CD14-positive monocyte (primary cell): ENCODE measurements around the gene MTFMT. TPM values are rescaled to one million over a fixed set of nuclear protein-coding genes. Genes with fewer than 3 reads are reported as not detected.

Experiments used
- DNase-seq, 3 donors: peaks; one replicate each; pipeline ENCODE4 v3.0.0-alpha.2; 2011 to 2022
- H2AFZ ChIP-seq: 2 replicates; pipeline ENCODE4 v1.6.0; 2012; ENCODE audit warnings: mild to moderate bottlenecking, low read depth, low read length, inconsistent platforms; ENCODE audit not compliant: insufficient read depth, poor library complexity, severe bottlenecking
- H3K27ac ChIP-seq, 2 donors: 1 replicate in 1 of 2; 2 replicates in 1 of 2; pipeline ENCODE4 v1.5.1; 2012 to 2013; ENCODE audit warnings: low read length in 2 of 2, control low read depth in 1 of 2, inconsistent platforms in 1 of 2, low read depth in 1 of 2, mild to moderate bottlenecking in 1 of 2
- H3K27me3 ChIP-seq, 2 donors: one replicate each; pipeline versions ENCODE4 v1.6.0 to v1.6.1; 2011 to 2013; ENCODE audit warnings: low read length in 2 of 2; ENCODE audit not compliant: control insufficient read depth in 2 of 2, insufficient read depth in 2 of 2
- H3K36me3 ChIP-seq, 2 donors: replicated peaks in 1 of 2; 1 replicate in 1 of 2; 2 replicates in 1 of 2; pipeline versions ENCODE4 v1.5.1 to v1.6.1; 2012 to 2013; ENCODE audit warnings: low read length in 2 of 2, control low read depth in 1 of 2, inconsistent platforms in 1 of 2, mild to moderate bottlenecking in 1 of 2; ENCODE audit not compliant: insufficient read depth in 2 of 2, control insufficient read depth in 1 of 2
- H3K4me1 ChIP-seq, 2 donors: 1 replicate in 1 of 2; 2 replicates in 1 of 2; pipeline versions ENCODE4 v1.5.1 to v1.6.1; 2012 to 2013; ENCODE audit warnings: low read length in 2 of 2, control low read depth in 1 of 2, inconsistent platforms in 1 of 2, mild to moderate bottlenecking in 1 of 2, moderate library complexity in 1 of 2; ENCODE audit not compliant: insufficient read depth in 2 of 2, control insufficient read depth in 1 of 2
- H3K4me2 ChIP-seq: replicated peaks from 2 replicates; pipeline ENCODE3; 2012; ENCODE audit warnings: low read length, moderate library complexity, mild to moderate bottlenecking; ENCODE audit not compliant: poor library complexity, severe bottlenecking; ENCODE audit errors: extremely low read depth
- H3K4me3 ChIP-seq, 3 experiments: fragments of 200-600 bp in 1 of 3; sonication (generic) in 1 of 3; replicated peaks in 1 of 3; 1 replicate in 2 of 3; 2 replicates in 1 of 3; pipeline ENCODE4 v1.5.1; 2011 to 2013; ENCODE audit warnings: low read length in 3 of 3, mild to moderate bottlenecking in 3 of 3, control low read depth in 2 of 3, low read depth in 2 of 3, inconsistent platforms in 1 of 3, moderate library complexity in 1 of 3
- H3K79me2 ChIP-seq: 2 replicates; pipeline ENCODE4 v1.6.0; 2012; ENCODE audit warnings: mild to moderate bottlenecking, control low read depth, inconsistent platforms, low read length, moderate library complexity; ENCODE audit not compliant: insufficient read depth
- H3K9ac ChIP-seq: 2 replicates; pipeline ENCODE4 v1.6.0; 2017; ENCODE audit warnings: low read length, mild to moderate bottlenecking; ENCODE audit not compliant: insufficient read depth, poor library complexity, severe bottlenecking
- H3K9me3 ChIP-seq, 2 donors: replicated peaks in 1 of 2; 1 replicate in 1 of 2; 2 replicates in 1 of 2; pipeline versions ENCODE4 v1.5.1 to v1.6.1; 2012 to 2013; ENCODE audit warnings: low read length in 2 of 2, control low read depth in 1 of 2; ENCODE audit not compliant: control insufficient read depth in 1 of 2, insufficient read depth in 1 of 2
- H4K20me1 ChIP-seq: 2 replicates; pipeline ENCODE4 v1.6.0; 2012; ENCODE audit warnings: mild to moderate bottlenecking, low read length, control low read depth, moderate library complexity; ENCODE audit not compliant: insufficient read depth
- H3K27ac Mint-ChIP-seq, 7 donors: one replicate each; pipeline ENCODE4 v1.8.0; 2020; ENCODE audit warnings: mild to moderate bottlenecking in 7 of 7, mixed read lengths in 7 of 7, moderate library complexity in 6 of 7, inconsistent platforms in 2 of 7
- H3K27me3 Mint-ChIP-seq, 3 donors: one replicate each; pipeline ENCODE4 v1.8.0; 2021 to 2022; ENCODE audit warnings: low read depth in 3 of 3, mild to moderate bottlenecking in 3 of 3, mixed read lengths in 3 of 3, moderate library complexity in 3 of 3, inconsistent platforms in 1 of 3
- H3K36me3 Mint-ChIP-seq, 2 donors: one replicate each; pipeline ENCODE4 v1.8.0; 2020; ENCODE audit warnings: mixed read lengths in 2 of 2, inconsistent platforms in 1 of 2, mild to moderate bottlenecking in 1 of 2
- H3K4me1 Mint-ChIP-seq: one replicate; pipeline ENCODE4 v1.8.0; 2020; ENCODE audit warnings: mild to moderate bottlenecking, mixed read lengths
- H3K4me3 Mint-ChIP-seq, 2 donors: one replicate each; pipeline ENCODE4 v1.8.0; 2020; ENCODE audit warnings: mild to moderate bottlenecking in 2 of 2, mixed read lengths in 2 of 2, moderate library complexity in 1 of 2
- H3K9me3 Mint-ChIP-seq, 7 donors: one replicate each; pipeline ENCODE4 v1.8.0; 2020 to 2022; ENCODE audit warnings: mixed read lengths in 7 of 7, mild to moderate bottlenecking in 6 of 7, moderate library complexity in 6 of 7, inconsistent platforms in 2 of 7
- CTCF ChIP-seq: fragments of 200-600 bp; IDR thresholded peaks from one replicate; pipeline ENCODE4 v1.8.0; 2022; ENCODE audit warnings: antibody characterized with exemption, mild to moderate bottlenecking
- WGBS: methylation state at CpG from one replicate; pipeline ENCODE4 v1.1.5; 2013; ENCODE audit warnings: missing lambda C conversion rate; ENCODE audit not compliant: insufficient coverage; 5-methylcytosine and 5-hydroxymethylcytosine counted together
- intact Hi-C, 2 donors: fragments of 100-400 bp; cut with micrococcal nuclease; formaldehyde crosslinking; loops; one replicate each; pipeline versions ENCODE4 v1.15.0 to v1.15.1; 2023
- polyA plus RNA-seq, 3 donors: library from polyadenylated mRNA; depleted of rRNA in 1 of 3; unstranded in 2 of 3; stranded (reverse) in 1 of 3; fragments of 300-500 nt in 2 of 3; fragments of >200 nt in 1 of 3; fragmentation: Illumina TruSeq in 2 of 3; gene quantifications; 1 replicate in 2 of 3; 2 replicates in 1 of 3; pipeline ENCODE4 v1.2.3, GENCODE V29; 2012 to 2021

The MTFMT gene
- polyA plus RNA-seq, 3 donors, result 5.1 to 10.8 (median 9.0) TPM

- peaks cover 33 to 40% of the 10 kb centered on the region in 2 donors for H3K27me3 ChIP-seq
- peak overlapping the region in 1 of 2 donors; percentile 84 for H3K4me3 Mint-ChIP-seq
- no peak overlapping the region for H3K27ac Mint-ChIP-seq
- H3K9me3 ChIP-seq, result peaks cover 0 to 8% of the 10 kb centered on the region in 2 donors
- H3K36me3 ChIP-seq, result no peaks in the 10 kb centered on the region
- H4K20me1 ChIP-seq, result no peaks in the 10 kb centered on the region
- H2AFZ ChIP-seq, result no peak overlapping the region
- H3K4me1 ChIP-seq, result peaks cover 0 to 8% of the 10 kb centered on the region in 2 donors
- peaks cover 42 to 57% (median 57%) of the 10 kb centered on the region in 3 donors for H3K27me3 Mint-ChIP-seq
- DNase-seq, result no peak
- no peak overlapping the region for H3K4me3 ChIP-seq
- WGBS, result 40% methylated on average over 8 of the region's 8 CpGs
- no peaks in the 10 kb centered on the region for H3K79me2 ChIP-seq
- H3K36me3 Mint-ChIP-seq, result peaks cover 0 to 4% of the 10 kb centered on the region in 2 donors
- no peak overlapping the region for H3K4me2 ChIP-seq
- peaks cover 3% of the 10 kb centered on the region for H3K4me1 Mint-ChIP-seq
- peaks cover 0 to 7% (median 0%) of the 10 kb centered on the region in 7 donors for H3K9me3 Mint-ChIP-seq
- intact Hi-C loops, result no loop called here
- TF ChIP-seq CTCF, result no peak
- H3K9ac ChIP-seq, result no peak overlapping the region
- H3K27ac ChIP-seq, result no peak overlapping the region
These were observed 37.8 kb upstream of the MTFMT start for GRCh38 chr15:65067317-65067644.

GRCh38 chr15:65066635-65067316 lies 37.3 kb upstream of the MTFMT start:
- Mint-ChIP-seq H3K36me3 (peaks cover 0 to 4% of the 10 kb centered on the region in 2 donors), H3K4me1 (peaks cover 3% of the 10 kb centered on the region), H3K27me3 (peaks cover 44 to 57% (median 55%) of the 10 kb centered on the region in 3 donors), H3K27ac (no peak overlapping the region), H3K4me3 (peak overlapping the region in 1 of 2 donors; percentile 84), H3K9me3 (peaks cover 0 to 7% (median 0%) of the 10 kb centered on the region in 7 donors)
- Histone ChIP-seq H3K4me1 (peaks cover 0 to 8% of the 10 kb centered on the region in 2 donors), H3K79me2 (no peaks in the 10 kb centered on the region), H3K27ac (no peak overlapping the region), H2AFZ (no peak overlapping the region), H3K27me3 (peaks cover 33 to 40% of the 10 kb centered on the region in 2 donors), H3K9me3 (peaks cover 0 to 8% of the 10 kb centered on the region in 2 donors), H4K20me1 (no peaks in the 10 kb centered on the region), H3K4me2 (no peak overlapping the region), H3K4me3 (no peak overlapping the region), H3K36me3 (no peaks in the 10 kb centered on the region), H3K9ac (no peak overlapping the region)
- intact Hi-C loops, result no loop called here
- TF ChIP-seq CTCF, result no peak
- no peak for DNase-seq
- 41% methylated on average over 3 of the region's 9 CpGs for WGBS
